HG02840 (cell line): ENCODE data around the gene STX4.
"Not testable (repeated sequence)": the region's sequence is repeated elsewhere in the genome, so short reads cannot be mapped to it uniquely, and the experiment has no call there.

Experiments used
- ATAC-seq: cut with Tn5 transposase; IDR thresholded peaks from one replicate; pipeline ENCODE4 v1.9.1; 2021; ENCODE audit warnings: mild to moderate bottlenecking, moderate library complexity, moderate number of reproducible peaks; ENCODE audit not compliant: unreplicated experiment, low FRiP score

STX4 gene

DNA sequence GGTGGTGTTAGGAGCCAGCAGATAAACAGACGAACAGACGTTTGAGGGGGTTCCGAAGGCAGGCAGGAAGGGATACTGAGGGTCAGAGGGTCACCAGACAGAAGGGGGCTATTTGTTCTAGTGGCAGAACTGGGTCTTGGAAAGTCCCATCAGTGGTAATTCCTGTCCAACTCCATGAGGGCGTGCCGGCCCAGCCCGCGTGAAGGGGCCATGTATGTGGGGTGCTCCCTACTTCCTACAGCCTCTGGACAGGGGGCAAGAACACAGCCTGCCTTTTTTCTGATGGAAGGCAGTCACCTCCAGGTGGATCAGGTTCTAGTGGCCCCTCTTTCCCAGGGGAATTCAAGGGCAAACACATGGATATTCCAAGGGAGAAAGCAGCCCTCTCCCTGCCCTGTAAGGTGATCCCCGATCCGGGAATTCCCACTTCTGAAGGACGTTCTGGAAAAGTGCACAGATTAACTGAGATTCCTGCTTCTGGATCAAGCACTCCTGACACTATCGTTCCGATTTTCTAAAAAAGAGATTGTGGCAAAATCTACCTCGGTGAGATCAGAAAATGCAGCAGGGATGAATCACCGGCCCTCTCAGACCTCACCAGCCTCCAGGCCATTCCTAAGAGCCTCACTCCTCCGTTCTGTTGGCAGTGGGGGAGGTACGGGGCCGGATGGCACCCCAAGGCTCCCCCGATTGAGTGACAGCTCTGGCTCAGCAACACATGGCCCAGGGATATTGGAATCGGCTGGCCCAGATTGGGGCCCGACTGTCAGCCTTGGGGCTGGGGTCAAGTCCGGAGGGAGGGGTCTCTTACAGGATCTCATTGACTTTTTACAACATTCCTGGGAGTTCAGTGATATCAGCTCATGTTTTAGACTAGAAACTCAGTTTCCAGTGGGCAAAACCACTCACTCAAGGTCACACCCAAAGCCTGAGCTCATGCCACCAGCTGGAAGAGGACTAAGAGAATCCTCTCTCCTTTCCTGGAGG, 35.3 kb upstream of the STX4 start:
- no peak for ATAC-seq

- ATAC-seq: no peak
Observed at GRCh38 chr16:30998852-30999761, 34.3 kb upstream of the STX4 start.

DNA sequence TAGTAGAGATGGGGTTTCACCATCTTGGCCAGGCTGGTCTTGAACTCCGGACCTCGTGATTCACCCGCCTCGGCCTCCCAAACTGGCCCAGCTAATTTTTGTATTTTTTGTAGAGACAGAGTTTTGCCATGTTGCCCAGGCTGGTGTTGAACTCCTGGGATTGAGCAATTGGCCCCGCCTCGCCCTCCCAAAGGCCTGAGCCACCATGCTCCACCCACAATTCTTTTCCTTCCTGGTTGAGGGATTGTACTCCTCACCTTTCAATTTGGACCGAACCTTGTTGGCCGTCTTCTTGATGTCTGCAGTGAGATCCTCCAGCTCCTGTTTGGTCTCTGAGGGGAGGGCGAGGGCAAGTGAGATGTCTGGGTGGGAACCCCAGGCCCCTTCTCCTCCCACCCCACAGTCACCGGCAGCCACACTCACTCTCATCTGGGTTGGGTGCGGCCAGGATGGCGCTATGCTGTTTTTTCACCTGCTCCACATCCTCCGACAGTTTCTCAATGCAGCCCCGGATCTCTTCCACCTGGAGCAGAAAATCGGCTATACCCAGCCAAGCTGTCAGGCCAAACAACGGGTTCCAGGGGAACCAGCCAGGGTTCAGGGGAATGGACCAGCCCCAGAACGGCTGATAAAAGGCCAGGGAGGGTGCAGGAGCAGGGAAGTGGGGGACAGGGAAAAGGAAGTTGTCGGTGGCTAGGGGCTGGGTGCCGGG, 32.5 kb upstream of the STX4 start:
- ATAC-seq: no peak

GRCh38 chr16:31001507-31002249, 31.7 kb upstream of the STX4 start:
- ATAC-seq: no peak

DNA sequence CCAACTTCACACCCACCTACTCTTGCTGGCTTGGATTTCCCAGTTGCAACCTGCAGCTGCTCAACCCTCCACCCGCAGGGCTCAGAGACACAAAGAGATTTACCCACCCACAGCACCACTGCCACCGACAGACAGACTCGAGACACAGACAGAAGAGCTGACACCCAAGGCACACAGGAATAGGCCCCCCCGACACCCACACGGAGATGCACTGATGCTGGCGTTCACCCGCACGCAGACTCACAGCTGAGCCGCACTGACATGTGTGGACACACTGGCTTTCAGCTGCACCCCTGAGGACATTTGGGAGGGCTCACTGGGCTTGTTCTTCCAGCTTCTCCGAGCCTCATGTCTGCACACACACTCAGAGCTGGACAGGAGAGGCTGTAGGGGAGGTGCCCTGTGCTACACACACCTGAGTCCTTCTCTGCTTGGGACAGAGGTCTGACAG, 31.1 kb upstream of the STX4 start:
- no peak for ATAC-seq

DNA sequence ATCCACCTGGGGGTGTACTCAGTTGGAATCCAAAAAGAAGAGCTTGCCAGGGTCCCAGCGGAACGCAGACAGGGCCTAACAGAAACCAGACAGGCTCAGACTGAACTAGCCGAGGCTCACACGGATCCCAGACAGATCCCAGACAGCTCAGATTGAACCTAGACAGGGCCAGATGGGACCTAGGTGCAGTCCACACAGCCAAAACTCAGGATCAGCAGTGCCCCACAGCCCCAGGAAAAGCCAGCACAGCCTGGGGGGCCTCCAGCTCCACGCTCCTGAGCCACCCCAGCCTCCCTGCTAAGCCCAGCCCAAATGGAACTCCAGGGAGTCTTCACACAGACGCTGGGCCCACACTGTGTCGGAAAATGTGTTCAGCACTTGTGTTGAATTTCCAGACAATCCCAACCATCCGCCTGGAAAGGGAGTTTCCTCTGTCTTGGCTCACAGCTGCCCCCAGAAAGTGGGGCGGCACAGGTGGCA, 30.5 kb upstream of the STX4 start:
- ATAC-seq: no peak

GRCh38 chr16:31003744-31004143, 29.6 kb upstream of the STX4 start:
- no peak for ATAC-seq

- ATAC-seq: no peak
Observed at GRCh38 chr16:31004658-31005057, 28.7 kb upstream of the STX4 start.

DNA sequence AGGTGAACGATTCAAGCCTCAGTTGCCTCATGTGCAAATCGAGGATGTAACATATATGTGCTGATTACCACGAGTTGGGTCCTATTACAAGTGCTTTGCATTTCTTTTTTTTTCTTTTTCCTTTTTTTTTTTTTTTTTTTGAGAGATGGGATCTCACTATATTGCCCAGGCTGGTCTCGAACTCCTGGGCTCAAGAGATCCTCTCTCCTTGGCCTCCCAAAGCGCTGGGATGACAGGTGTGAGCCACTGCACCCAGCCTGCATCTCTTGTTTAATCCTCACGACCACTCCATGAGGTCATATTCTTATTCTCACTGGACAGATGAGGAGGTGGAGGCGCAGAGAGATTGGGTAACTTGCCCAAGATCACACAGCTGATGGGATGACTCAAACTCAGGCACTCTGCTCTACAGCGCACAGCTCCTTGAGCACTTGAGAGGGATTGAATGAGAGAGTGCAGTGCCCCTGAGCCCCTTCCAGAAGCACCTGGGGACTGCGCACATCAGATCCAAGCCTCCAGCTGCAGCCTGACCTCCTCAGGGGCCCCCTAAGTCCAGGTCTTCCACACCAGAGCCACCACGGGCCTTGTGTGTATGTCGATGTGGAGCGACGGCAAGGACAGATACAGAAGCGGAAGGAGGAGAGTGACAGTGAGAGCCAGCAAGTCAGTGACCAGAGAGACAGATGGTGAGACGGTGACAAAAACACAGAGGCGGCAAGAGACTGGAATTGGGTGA, 27.8 kb upstream of the STX4 start:
- no peak for ATAC-seq

- ATAC-seq: no peak
Observed at GRCh38 chr16:31006086-31006385, 27.3 kb upstream of the STX4 start.

- ATAC-seq: no peak
Observed at GRCh38 chr16:31006589-31006988, 26.8 kb upstream of the STX4 start.

DNA sequence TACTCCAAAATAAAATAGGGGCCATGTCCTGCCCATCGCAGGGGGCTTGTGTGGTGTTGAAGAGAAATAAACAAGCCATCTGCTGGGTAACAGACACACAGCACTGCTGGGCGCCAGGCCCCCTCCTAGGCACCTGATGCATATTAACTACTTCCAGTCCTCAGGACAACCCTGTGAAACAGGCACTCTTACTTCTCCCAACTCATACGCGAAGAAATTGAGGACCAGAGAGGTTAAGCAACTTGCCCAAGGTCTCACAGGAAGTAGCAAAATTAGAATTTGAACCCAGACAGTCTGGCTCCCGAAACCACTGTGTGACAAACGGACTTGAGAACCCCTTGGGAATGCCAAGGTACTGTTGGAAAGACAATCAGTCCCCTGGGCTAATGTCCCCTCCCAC, 25.7 kb upstream of the STX4 start:
- ATAC-seq: no peak

DNA sequence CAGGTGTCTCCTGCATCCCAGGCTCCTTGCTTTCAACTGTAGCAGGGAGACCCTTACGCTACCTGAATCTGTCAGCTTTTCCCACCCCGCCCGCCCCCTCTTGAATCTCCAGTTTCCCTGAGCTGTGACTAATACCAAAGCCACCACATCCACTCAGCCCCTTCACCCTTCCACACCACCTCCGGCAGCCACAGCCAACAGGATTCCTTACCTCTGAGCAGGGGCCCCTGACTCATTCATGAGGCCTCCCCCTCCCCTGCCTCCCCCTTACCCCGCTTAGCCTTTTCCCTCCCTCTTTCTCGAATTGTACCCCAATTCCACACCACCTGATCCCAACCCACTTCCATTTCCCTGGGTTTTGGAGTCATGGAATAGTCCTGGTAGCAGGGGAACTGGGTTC, 25.2 kb upstream of the STX4 start:
- ATAC-seq: no peak

DNA sequence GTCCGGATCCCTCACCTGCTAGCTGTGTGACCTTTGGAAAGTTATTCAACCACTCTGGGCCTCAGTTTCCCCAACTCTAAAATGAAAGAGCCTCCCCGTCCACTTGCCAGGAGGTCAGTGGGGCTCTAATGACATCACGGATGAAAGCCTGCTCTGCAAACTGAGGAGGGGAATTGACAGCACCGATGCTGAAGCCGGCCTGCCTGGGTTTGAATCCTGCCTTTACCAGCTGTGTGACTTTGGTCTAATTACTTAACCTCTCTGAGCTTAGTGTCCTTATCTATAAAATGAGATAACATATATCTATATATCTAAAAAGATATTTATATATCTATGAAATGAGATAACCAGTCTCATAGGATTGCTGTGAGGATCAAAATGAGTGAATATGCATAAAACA, 24.8 kb upstream of the STX4 start:
- ATAC-seq: no peak

GRCh38 chr16:31009120-31009519, 24.2 kb upstream of the STX4 start:
- ATAC-seq: no peak

GRCh38 chr16:31009894-31010584, 23.3 kb upstream of the STX4 start:
- ATAC-seq: no peak

- ATAC-seq: no peak
Observed at GRCh38 chr16:31010585-31011325, 22.6 kb upstream of the STX4 start, which contains the start of gene STX1B. Gene STX1B, minus strand, starts transcription at chr16:31010638. Its CDS starts 242 bp downstream, at chr16:31010396.

- ATAC-seq: not testable (repeated sequence)
Observed at GRCh38 chr16:31011815-31012214, 21.5 kb upstream of the STX4 start.
